Stimulated activated CD4-positive, alpha-beta T cell treated with anti-CD3 and anti-CD28 coated beads, Interleukin-4, amount 100 ng/mL, for 1 hour (primary cell): ENCODE results near the gene ZNF394.
A peak's percentile ranks its signal among the peaks of the same experiment; 100 is the strongest.
"Not testable (repeated sequence)": the region's sequence is repeated elsewhere in the genome, so short reads cannot be mapped to it uniquely, and the experiment has no call there.

Experiments
- DNase-seq: peaks from one replicate; pipeline ENCODE4 v3.0.0-alpha.2; 2020

Gene ZNF394

DNA sequence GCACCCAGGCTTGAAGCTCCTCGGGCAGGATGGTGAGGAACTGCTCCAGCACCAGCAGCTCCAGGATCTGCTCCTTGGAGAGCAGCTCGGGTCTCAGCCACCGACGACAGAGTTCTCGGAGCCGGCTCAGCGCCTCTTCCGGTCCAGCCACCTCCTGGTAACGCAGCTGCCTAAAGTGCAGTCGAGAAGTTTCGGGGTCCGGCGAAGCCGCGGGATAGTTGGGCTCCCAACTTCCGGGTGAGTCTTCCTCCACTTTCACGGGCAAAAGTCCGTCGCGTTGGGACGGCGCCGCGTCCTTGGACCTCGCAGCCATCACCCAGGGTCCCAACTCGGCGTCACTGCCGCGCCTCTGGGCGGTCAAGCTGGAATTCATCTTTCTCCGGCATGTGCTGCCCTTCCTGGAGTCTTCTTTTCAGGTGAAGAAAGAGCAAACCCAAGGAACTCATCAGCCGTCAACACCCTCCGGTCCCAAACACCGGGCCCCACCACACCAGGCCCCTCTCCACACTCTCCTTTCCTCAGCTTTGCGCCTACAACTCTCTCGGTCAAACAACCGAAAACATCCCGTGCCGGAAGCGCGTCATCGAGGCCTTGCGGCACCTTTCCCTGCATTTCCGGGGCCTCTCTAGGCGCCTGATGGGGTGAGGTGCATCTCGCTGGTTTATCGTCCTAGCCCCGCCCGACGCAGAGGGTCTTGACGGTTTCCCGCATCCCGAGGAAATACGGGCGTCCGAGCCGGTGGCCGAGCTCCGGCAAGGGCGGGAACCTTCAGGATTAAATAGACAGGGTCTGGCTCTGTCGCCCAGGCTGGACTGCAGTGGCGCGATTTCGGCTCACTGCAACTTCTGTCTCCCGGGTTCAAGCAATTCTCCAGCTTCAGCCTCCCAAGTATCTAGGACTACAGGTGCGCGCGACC, at the start of gene ZNF394:
TSS of gene ZNF394 (minus strand) at position 561 of the 916 bp plus-strand sequence. CDS start at position 373, 188 bp downstream.
- DNase-seq: peak; percentile 89

- DNase-seq: not testable (repeated sequence)
Measured at GRCh38 chr7:99549545-99549944, 49.5 kb upstream of the ZNF394 start.

DNA sequence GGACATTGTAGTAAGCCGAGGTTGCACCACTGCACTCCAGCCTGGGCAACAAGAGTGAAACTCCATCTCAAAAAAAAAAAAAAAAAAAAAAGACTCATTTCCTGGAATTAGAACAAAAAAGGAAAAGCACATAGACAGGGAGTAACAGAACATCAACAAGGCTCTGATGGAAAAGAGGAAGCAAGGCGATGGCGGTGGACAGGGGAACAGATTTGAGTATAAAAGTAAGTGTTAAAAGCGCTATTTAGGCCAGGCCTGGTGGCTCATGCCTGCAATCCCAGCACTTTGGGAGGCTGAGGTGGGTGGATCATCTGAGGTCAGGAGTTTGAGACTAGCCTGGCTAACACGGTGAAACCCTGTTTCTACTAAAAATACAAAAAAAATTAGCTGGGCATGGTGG, 45.2 kb upstream of the ZNF394 start:
- DNase-seq: not testable (repeated sequence)

GRCh38 chr7:99543916-99544315, 43.8 kb upstream of the ZNF394 start:
- no peak for DNase-seq

DNA sequence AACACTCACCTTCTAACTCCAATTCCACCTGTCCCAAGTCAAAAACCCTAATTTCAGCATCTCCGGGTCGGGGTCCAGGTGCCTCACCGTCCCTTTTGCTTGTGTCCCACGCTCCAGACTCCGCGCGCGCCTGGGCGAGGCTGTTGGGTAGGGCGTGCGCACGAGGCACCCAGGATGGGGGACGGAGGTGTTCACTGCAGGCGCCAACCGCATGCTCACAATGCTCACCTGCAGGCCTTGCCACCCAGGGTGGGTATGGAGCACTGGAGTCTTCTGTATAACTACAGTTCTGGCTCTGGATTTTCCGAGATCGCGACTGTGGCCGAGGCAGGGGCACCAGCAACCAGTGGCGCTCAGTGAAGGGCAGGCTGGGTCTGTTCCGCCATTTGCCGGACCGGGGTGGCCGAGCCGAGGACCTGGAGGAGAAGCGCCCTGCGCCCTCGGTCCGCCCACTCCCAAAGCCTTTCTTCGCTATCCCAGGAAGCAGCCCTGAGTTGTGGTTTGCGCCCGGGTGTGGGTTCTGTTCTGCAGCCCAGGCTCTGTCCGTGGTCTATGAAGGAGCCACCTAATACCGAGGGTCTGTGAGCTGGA, 43.1 kb upstream of the ZNF394 start:
- no peak for DNase-seq

DNA sequence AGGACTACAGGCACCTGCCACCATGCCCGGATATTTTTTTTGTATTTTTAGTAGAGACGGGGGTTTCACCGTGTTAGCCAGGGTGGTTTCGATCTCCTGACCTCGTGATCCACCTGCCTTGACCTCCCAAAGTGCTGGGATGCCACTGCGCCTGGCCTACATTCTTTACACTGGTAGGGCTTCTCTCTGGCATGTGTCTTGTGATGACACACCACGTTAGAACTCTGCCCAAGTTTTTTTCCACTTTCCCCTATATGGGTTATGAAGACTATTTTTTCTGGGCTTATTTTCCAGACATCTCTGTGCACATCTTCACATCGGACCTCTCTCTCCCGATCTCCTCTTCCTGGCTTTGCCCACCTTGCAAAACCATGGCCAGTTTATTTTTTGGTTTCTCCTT, 41.1 kb upstream of the ZNF394 start:
- no peak for DNase-seq

GRCh38 chr7:99540542-99540941, 40.5 kb upstream of the ZNF394 start:
- no peak for DNase-seq

DNA sequence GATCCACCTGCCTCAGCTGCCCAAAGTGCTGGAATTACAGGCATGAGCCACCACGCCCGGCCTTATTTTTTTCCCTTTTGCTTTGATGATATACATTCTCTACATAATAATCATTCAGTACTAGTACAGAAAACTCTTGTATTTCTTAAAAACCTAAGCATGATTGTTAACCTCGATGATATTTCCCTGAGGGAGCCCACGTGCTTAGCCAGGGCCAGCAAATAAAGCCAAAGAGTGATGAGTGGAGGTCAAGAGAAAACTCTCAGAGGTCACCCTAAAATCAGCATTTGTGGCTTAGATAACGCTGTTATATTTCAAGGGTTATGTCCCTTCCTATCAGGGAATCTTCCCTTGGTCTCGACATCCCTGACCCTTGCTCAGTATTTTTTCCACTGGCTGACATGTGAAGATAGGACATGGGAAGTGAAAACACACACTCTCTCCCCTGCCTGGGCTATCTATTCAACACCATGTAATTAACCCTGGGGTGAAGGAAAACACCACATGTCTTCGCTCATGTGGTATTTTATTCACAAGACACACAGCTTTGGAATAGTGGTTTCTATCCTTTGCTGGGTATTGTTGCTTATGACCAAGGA, 39.2 kb upstream of the ZNF394 start:
- no peak for DNase-seq

GRCh38 chr7:99535667-99536066, 35.6 kb upstream of the ZNF394 start:
- no peak for DNase-seq

- DNase-seq: no peak
Measured at GRCh38 chr7:99531354-99531765, 31.3 kb upstream of the ZNF394 start.

DNA sequence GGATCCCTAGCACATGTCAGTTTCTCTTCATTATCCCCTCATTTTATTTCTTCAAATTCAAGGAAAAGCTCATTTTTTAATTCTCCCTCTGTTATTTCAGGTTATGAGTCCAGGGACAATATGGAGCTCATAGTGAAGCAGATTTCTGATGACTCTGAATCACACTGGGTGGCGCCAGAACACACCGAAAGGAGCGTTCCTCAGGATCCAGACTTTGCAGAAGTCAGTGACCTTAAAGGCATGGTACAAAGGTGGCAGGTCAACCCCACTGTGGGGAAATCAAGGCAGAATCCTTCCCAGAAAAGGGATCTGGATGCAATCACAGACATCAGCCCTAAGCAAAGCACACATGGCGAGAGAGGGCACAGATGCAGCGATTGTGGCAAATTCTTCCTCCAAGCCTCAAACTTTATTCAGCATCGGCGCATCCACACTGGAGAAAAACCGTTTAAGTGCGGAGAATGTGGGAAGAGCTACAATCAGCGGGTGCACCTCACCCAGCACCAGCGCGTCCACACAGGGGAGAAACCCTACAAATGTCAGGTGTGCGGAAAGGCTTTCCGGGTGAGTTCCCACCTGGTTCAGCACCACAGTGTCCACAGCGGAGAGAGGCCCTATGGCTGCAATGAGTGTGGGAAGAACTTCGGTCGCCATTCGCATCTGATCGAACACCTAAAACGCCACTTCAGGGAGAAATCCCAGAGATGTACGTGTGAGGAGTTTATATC, 25.8 kb upstream of the ZNF394 start:
- DNase-seq: peak; percentile 21

DNA sequence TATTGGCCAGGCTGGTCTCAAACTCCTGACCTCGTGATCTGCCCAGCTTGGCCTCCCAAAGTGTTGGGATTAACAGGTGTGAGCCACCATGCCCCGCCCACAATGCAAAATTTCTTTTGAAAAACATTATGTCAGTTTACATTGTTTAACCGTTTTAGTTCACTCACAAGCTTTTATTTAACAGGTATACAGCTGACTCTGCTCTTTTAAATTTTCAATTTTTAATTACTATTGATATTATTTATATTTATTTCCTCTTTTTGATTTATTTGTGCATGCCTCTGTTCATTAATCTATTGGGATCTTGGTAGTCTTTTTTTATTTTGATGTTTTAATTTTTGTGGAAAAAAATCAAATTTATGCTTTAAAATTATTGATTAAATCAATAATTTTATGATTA, 21.3 kb upstream of the ZNF394 start:
- DNase-seq: no peak

DNA sequence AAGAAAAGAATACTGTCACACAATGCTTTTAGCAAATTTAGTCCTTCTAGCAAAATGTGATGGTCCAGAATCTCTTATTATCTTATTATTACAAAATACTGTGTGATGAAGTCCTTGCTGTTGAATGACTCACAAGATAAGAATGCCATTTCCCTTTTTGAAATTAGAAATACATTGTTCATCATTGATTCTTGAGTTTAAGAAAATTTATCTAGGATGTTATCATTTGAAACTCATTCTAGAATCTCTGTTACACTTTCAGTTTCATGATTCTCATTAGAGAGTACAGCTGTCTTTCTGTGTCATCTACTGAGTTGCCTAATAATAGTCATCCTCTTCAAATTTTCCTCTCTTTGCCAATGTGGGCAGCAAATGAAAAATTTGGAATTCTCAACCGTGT, 14.0 kb upstream of the ZNF394 start:
- no peak for DNase-seq

DNA sequence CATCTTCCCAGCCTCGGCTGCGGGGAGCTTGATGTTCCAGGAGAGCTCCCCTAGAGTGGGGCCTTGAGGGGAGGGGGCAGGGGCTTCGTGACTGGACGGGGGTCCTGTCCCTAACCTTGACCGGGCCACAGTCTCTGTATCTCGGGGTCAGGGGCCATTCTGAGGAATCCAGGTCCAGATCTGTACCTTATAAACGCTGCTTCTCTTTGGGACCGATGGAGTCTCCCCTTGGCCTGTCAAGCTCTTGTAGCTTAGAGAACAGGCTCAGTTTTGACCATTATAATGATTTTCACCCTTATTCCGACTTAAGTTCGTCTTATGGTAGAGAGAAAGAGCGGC, 5.2 kb upstream of the ZNF394 start:
- DNase-seq: no peak

DNA sequence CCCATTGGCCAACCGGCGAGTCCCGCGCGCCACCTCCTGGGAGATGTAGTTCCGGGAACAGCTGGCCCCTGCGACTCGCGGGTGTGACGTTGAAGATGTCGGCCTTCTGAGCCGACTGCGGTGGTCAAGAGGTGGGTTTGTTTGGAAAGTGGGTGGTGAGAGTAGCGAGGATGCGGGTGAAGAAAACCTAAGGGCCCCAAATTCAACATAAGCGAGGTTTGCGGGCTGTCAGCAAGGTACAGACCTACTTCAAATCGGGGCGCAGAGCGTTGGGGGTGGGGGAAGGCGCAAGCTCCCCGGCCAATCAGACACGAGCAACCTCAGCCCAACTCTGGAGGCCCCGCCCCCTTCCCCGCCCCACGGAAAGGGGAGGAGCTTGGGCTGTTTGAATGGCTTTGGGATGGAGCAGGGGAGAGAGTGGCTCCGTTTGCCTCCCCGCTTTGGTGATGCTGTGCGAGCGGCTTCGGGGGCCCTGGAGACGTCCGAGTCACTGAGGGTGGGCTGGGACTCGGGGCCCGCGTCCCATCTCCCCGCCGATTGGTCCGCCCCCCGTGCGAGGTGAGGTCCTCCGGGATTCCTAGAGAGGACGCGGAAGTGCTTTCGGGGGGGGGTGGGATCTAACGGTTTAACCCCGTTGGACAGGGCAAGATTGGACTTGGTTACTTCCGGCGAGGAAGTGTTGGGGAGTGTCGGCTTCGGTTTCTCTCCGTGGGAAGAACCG, 4.7 kb upstream of the ZNF394 start, which contains the start of gene ZKSCAN5:
TSS of gene ZKSCAN5 (plus strand) at position 60 of the 721 bp plus-strand sequence. CDS start 1,383 bp downstream, outside the sequence.
- peak; percentile 97 for DNase-seq

GRCh38 chr7:99504281-99504602, 4.2 kb upstream of the ZNF394 start:
- no peak for DNase-seq

DNA sequence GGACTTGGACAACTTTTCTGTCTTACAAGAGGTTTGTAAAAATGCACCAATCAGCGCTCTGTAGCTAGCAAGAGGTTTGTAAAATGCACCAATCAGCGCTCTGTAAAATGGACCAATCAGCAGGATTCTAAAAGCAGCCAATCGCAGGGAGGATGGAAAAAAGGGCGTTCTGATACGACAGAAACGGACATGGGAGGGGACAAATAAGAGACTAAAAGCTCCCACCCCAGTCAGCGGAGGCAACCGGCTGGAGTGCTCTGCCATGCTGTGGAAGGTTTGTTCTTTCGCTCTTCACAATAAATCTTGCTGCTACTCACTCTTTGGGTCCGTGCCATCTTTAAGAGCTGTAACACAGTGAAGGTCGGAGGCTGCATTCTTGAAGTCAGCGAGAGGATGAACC, 1.2 kb upstream of the ZNF394 start:
- not testable (repeated sequence) for DNase-seq

DNA sequence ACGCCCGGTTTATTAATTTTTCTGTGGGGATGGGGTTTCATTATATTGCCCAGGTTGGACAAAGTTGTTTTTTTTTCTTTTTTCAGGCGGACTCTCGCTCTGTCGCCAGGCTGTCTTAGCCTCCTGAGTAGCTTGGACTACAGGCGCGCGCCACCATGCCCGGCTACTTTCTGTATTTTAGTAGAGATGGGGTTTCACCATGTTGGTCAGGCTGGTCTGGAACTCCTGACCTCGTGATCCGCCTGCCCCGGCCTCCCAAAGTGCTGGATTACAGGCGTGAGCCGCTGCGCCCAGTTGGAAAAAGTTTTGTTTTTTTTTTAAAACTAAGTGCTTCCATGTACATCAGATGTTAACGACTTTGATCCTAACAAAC, 542 bp upstream of the ZNF394 start:
- DNase-seq: no peak

GRCh38 chr7:99499371-99499720, 735 bp downstream of the ZNF394 start:
- no peak for DNase-seq

GRCh38 chr7:99498546-99498944, 1.5 kb downstream of the ZNF394 start:
- no peak for DNase-seq

- no peak for DNase-seq
Measured at GRCh38 chr7:99497766-99498545, 2.1 kb downstream of the ZNF394 start.

- no peak for DNase-seq
Measured at GRCh38 chr7:99493823-99494222, 6.3 kb downstream of the ZNF394 start.
